ENCODE data around the gene CSNK2A2.

CSNK2A2 gene

GRCh38 chr16:58137581-58137980, 60.3 kb downstream of the CSNK2A2 start:
- no peak for FAIRE-seq

DNA sequence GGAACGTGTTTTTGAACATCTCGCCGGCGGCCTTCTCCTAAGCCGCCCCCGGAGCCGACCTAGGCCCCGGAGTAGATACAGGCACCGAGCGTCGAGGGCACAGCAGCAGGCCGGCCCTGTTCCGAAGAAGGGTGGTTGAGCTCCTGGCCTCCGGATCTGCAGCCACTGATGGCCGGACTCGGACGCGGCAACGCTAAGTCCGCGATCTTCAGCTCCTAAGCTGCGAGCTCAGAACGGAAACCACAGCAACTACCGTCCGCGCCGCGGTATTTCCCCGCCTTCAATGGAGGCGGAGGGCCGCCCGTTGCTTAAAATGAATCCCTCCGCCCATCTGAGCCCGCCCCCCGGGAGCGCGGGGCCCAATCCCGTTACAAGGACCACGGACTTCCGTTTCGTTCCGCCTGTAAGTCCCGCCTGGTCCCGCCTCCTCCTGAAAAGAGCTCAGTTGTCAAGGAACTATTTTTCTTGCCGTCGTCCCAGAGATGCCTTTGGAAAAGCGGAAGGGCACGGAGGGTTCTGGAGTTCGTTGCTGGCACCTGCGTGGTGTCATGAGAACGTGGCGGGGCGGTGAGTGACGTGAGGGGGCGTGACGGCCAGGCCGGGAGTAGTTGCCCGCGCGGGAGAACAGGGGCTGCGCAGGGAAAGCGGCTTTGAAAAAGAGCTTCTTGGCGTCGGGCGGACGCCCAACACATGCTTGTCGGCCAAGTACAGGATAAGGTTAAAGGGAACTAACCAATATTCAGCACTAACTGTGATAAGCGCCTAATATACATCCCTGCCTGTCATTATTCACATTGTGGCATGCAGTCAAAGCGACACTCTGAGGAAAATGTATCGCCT, 68.6 kb downstream of the CSNK2A2 start, which contains the start of gene CFAP20:
Gene CFAP20, minus strand, starts transcription at position 285 of the 840 bp plus-strand sequence. Its CDS starts 266 bp downstream, at position 19.
- FAIRE-seq = peak; percentile 38

DNA sequence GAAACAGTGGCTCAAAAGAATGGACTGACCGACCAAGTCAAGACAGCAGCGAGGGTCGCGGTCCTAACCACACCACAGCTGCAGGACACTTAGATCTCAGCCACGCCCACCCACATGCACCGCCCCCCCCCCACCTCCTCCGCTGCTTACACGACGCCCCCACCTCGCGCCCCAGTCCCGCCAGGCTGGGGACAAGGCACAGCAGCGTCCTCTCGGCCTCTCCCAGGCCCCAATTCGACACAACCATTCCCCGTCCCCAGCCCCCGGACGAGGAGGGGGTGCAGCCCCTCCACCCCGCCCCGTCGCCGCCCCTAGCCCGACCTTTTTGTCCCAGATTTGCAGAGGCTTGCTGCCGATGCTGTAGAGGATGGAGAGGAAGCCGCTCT, 69.2 kb downstream of the CSNK2A2 start:
- FAIRE-seq = no peak

GRCh38 chr16:58128181-58128631, 69.7 kb downstream of the CSNK2A2 start:
- FAIRE-seq = no peak

- FAIRE-seq = no peak
Observed at GRCh38 chr16:58127634-58128033, 70.3 kb downstream of the CSNK2A2 start.

DNA sequence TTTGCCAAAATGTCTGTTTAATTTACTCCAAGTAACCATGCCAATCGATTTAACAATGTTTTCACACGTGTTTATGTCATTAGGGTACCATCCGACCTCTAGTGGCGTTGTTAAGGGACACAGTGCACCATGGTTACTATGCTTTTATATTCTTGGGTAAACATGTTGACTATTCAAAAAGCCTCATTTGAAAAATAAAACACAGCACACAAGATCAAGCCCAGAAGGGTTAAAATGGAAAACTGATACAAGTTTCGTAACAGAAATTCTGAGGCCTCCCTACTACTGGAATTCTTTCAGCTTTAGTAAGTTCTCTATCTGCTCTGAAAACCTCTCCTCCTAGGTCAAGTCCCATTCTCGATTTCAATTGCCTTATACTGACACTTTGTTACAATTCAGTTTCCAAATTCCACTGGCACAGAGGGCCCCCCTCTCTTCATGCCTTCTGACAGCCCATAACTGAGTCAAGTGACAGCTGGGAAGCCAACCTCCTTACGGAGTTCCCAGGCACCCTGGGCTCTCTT, 70.8 kb downstream of the CSNK2A2 start:
- no peak for FAIRE-seq

- no peak for FAIRE-seq
Observed at GRCh38 chr16:58126451-58126961, 71.4 kb downstream of the CSNK2A2 start.

DNA sequence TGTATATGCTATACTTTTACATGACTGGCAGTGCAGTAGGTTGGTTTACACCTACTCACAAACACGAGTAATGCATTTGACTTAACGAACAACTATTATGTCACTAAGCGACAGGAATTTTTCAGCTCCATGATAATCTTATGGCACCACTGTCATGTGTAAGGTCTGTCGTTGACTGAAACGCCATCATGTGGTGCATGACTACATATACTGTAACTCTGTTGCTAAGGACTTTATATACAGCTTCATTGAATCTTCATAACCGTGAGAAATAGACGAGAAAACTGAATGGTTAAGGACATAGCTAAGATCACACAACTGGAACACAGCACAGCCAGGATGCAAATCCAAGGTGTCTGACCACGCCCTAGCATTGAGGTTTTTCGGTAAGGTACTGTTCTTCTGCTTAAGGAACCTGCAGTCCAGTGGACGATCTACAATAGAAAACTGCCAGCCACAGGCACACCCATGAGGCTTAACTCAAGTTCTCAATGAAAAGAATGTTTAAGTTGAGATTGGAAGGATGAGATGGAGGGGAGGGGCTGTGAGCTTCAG, 72.0 kb downstream of the CSNK2A2 start:
- no peak for FAIRE-seq

GRCh38 chr16:58125041-58125440, 72.9 kb downstream of the CSNK2A2 start:
- FAIRE-seq = no peak

DNA sequence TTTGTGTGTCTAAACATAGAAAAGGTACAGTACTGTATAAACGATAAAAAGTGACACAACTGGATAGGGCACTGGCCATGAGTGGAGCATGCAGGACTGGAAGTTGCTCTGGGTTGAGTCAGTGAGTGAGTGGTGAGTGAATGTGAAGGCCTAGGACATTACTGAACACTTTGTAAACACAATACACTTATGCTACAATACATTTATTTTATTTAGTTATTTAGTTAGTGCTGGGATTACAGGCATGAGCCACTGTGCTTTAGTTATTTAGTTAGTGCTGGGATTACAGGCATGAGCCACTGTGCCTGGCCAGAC, 73.3 kb downstream of the CSNK2A2 start:
- no peak for FAIRE-seq

GRCh38 chr16:58123896-58124600, 73.9 kb downstream of the CSNK2A2 start:
- FAIRE-seq = no peak

GRCh38 chr16:58121132-58121531, 76.8 kb downstream of the CSNK2A2 start:
- FAIRE-seq = no peak

GRCh38 chr16:58120234-58120633, 77.7 kb downstream of the CSNK2A2 start:
- FAIRE-seq = no peak

DNA sequence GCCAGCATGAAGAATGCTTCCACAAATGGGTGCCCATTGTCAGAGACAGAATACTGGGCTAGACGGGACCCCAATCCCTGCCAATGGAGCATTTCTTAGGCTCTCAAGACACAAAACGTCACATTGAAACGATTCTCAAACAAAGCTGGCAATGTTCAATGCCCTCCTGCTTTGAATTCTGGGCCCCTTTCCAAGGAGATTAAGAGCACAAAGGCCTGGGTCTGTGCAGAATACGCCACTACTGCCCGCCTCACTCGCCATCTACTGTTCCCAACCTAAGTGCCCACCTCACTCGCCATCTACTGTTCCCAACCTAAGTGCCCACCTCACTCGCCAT, 78.4 kb downstream of the CSNK2A2 start:
- FAIRE-seq = no peak

- FAIRE-seq = no peak
Observed at GRCh38 chr16:58118801-58119508, 79.0 kb downstream of the CSNK2A2 start.

DNA sequence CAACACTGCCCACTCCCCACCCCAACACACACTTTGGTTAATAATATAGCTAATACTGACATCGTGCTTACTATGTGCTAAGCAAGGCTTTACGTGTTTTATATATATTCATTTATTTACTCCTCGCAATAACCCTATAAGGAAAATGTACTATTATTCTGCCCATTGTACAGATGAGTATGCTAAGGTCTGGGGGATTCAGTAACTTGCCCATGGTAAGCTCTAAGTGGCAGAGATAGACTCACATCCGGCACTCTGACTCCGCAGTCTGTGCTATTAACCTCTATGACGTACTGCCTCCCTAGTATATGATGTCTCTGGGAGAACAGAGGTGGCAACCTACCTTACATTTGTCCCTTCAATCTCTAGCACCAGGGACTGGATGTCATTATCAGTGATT, 81.4 kb downstream of the CSNK2A2 start:
- no peak for FAIRE-seq

DNA sequence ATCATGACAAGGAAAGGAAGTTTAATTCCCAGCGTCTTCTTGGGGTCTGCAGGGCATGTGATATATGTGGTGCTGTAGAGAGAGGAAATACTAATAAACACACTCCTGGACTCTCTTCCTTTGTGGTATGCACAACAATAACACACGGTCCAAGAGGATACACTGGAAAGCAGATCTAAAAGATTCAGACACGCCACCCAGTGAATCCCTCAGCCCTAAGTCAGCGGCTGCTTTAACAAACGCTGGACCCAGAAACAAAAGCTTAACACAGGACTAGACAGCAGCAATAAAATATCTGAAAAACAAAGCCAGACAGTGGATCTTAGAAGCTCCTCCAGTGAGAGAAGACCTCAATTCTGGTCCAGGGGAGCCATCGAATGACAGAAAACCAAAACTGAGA, 81.8 kb downstream of the CSNK2A2 start:
- no peak for FAIRE-seq

GRCh38 chr16:58114827-58115825, 82.8 kb downstream of the CSNK2A2 start:
- no peak for FAIRE-seq

- FAIRE-seq = no peak
Observed at GRCh38 chr16:58111302-58111627, 86.6 kb downstream of the CSNK2A2 start.

- no peak for FAIRE-seq
Observed at GRCh38 chr16:58110571-58111301, 87.2 kb downstream of the CSNK2A2 start.

GRCh38 chr16:58109881-58110280, 88.0 kb downstream of the CSNK2A2 start:
- no peak for FAIRE-seq

All from colon (tissue), 2 donors.